Calu3 (cell line): ENCODE data around the gene KAZN. TPM values are rescaled to one million over a fixed set of nuclear protein-coding genes. Genes with fewer than 3 reads are reported as not detected.
"Not testable (repeated sequence)": the region's sequence is repeated elsewhere in the genome, so short reads cannot be mapped to it uniquely, and the experiment has no call there.

Experiments used
- BruUV-seq: library from RNA; stranded (reverse); fragments of 400-500 nt; replicated peaks from 2 replicates; lab custom pipeline; 2021; lab: Mats Ljungman, UMichigan
- CTCF ChIA-PET: fragments of 300-600 bp; sonication (Branson Sonifier 250); formaldehyde crosslinking; loops from one replicate; lab custom pipeline; 2022; ENCODE audit warnings: antibody characterized with exemption; lab: Charles Lee
- DNase-seq: peaks from one replicate; pipeline ENCODE4 v3.0.0; 2022
- H3K27ac Mint-ChIP-seq: one replicate; pipeline ENCODE4 v1.8.0; 2022; ENCODE audit warnings: mixed read lengths; ENCODE audit not compliant: unreplicated experiment
- H3K27me3 Mint-ChIP-seq: one replicate; pipeline ENCODE4 v1.8.0; 2022; ENCODE audit warnings: mixed read lengths; ENCODE audit not compliant: unreplicated experiment
- H3K36me3 Mint-ChIP-seq: one replicate; pipeline ENCODE4 v1.8.0; 2022; ENCODE audit warnings: mild to moderate bottlenecking, moderate library complexity, mixed read lengths; ENCODE audit not compliant: insufficient read depth, unreplicated experiment
- H3K4me1 Mint-ChIP-seq: one replicate; pipeline ENCODE4 v1.8.0; 2022; ENCODE audit warnings: mild to moderate bottlenecking, low read depth, mixed read lengths; ENCODE audit not compliant: unreplicated experiment
- H3K4me3 Mint-ChIP-seq: one replicate; pipeline ENCODE4 v1.8.0; 2022; ENCODE audit warnings: mild to moderate bottlenecking, low read depth, moderate library complexity, mixed read lengths; ENCODE audit not compliant: unreplicated experiment
- H3K9me3 Mint-ChIP-seq: one replicate; pipeline ENCODE4 v1.8.0; 2022; ENCODE audit warnings: low read depth, mixed read lengths; ENCODE audit not compliant: unreplicated experiment
- intact Hi-C: fragments of 100-400 bp; cut with micrococcal nuclease; formaldehyde crosslinking; loops from one replicate; pipeline ENCODE4 v1.10.0; 2022; ENCODE audit not compliant: unreplicated experiment
- total RNA-seq: library from RNA; stranded (reverse); gene quantifications from 2 replicates; pipeline ENCODE4 v1.2.3, GENCODE V29; 2022
- TF ChIP-seq, protein P1 (sequence below): fragments of 200-600 bp; IDR thresholded peaks from one replicate; pipeline ENCODE4 v1.8.0; 2022; ENCODE audit warnings: antibody characterized with exemption; ENCODE audit not compliant: unreplicated experiment

Gene KAZN
- total RNA-seq, 1 experiment from 2014 or later = 3.6 TPM

- intact Hi-C loops = no loop called here
- Mint-ChIP-seq H3K27me3 (no peaks in the 10 kb centered on the region), H3K36me3 (no peaks in the 10 kb centered on the region), H3K27ac (no peak overlapping the region), H3K9me3 (no peaks in the 10 kb centered on the region), H3K4me3 (no peak overlapping the region), H3K4me1 (no peaks in the 10 kb centered on the region)
- TF ChIP-seq, protein P1, sequence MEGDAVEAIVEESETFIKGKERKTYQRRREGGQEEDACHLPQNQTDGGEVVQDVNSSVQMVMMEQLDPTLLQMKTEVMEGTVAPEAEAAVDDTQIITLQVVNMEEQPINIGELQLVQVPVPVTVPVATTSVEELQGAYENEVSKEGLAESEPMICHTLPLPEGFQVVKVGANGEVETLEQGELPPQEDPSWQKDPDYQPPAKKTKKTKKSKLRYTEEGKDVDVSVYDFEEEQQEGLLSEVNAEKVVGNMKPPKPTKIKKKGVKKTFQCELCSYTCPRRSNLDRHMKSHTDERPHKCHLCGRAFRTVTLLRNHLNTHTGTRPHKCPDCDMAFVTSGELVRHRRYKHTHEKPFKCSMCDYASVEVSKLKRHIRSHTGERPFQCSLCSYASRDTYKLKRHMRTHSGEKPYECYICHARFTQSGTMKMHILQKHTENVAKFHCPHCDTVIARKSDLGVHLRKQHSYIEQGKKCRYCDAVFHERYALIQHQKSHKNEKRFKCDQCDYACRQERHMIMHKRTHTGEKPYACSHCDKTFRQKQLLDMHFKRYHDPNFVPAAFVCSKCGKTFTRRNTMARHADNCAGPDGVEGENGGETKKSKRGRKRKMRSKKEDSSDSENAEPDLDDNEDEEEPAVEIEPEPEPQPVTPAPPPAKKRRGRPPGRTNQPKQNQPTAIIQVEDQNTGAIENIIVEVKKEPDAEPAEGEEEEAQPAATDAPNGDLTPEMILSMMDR = no peak
- CTCF ChIA-PET = no interaction called here
- no TSS peak for BruUV-seq
- DNase-seq = no peak
These were observed 360.0 kb downstream of the KAZN start for GRCh38 chr1:14958249-14959058.

- intact Hi-C loops = no loop called here
- Mint-ChIP-seq H3K9me3 (no peaks in the 10 kb centered on the region), H3K27ac (no peak overlapping the region), H3K4me3 (no peak overlapping the region), H3K36me3 (no peaks in the 10 kb centered on the region), H3K4me1 (no peaks in the 10 kb centered on the region), H3K27me3 (no peaks in the 10 kb centered on the region)
- BruUV-seq = no TSS peak
- TF ChIP-seq, protein P1 = no peak
- no peak for DNase-seq
- CTCF ChIA-PET = no interaction called here
These were observed 360.7 kb downstream of the KAZN start for GRCh38 chr1:14959059-14959694.

GRCh38 chr1:14961661-14962267 lies 363.3 kb downstream of the KAZN start:
- CTCF ChIA-PET = interaction anchor here (0.6 kb wide), 1 partner anchor 21 kb away, joined by 5 read pairs; no protein-coding TSS in a partner anchor
- BruUV-seq = no TSS peak
- Mint-ChIP-seq H3K27ac (no peak overlapping the region), H3K4me3 (no peak overlapping the region), H3K4me1 (no peaks in the 10 kb centered on the region), H3K9me3 (no peaks in the 10 kb centered on the region), H3K27me3 (no peaks in the 10 kb centered on the region), H3K36me3 (no peaks in the 10 kb centered on the region)
- intact Hi-C loops = no loop called here
- TF ChIP-seq, protein P1 = no peak
- no peak for DNase-seq

GRCh38 chr1:14962407-14962806 lies 363.9 kb downstream of the KAZN start:
- H3K27ac Mint-ChIP-seq = no peak overlapping the region
- DNase-seq = no peak
- intact Hi-C loops = no loop called here
- H3K4me1 Mint-ChIP-seq = no peaks in the 10 kb centered on the region
- CTCF ChIA-PET = interaction anchor here (0.6 kb wide), 1 partner anchor 20 kb away, joined by 5 read pairs; no protein-coding TSS in a partner anchor
- TF ChIP-seq, protein P1 = no peak
- BruUV-seq = no TSS peak
- H3K9me3 Mint-ChIP-seq = no peaks in the 10 kb centered on the region
- no peaks in the 10 kb centered on the region for H3K27me3 Mint-ChIP-seq
- no peak overlapping the region for H3K4me3 Mint-ChIP-seq
- H3K36me3 Mint-ChIP-seq = no peaks in the 10 kb centered on the region

GRCh38 chr1:14963791-14964710 lies 365.6 kb downstream of the KAZN start:
- intact Hi-C loops, CTCF ChIA-PET, H3K4me3 Mint-ChIP-seq, H3K36me3 Mint-ChIP-seq, H3K27me3 Mint-ChIP-seq, DNase-seq, H3K9me3 Mint-ChIP-seq, BruUV-seq, H3K27ac Mint-ChIP-seq, H3K4me1 Mint-ChIP-seq: not testable (repeated sequence)
